B cell (primary cell): ENCODE data around the gene AKT2. TPM values are rescaled to one million over a fixed set of nuclear protein-coding genes. Genes with fewer than 3 reads are reported as not detected.

Source experiments
- ATAC-seq: fragments of 200-7000 bp; cut with Tn5 transposase; one replicate; pipeline ENCODE4 v1.10.0; 2021; ENCODE audit warnings: low read depth, mild to moderate bottlenecking, moderate number of reproducible peaks, moderate library complexity
- CTCF ChIA-PET: fragments of 350-600 bp; sonication (Branson Sonifier 250); formaldehyde crosslinking; loops from one replicate; lab custom pipeline; 2021; ENCODE audit warnings: antibody characterized with exemption, inconsistent platforms; lab: Charles Lee
- POLR2A ChIA-PET: fragments of 350-600 bp; sonication (Branson Sonifier 250); formaldehyde crosslinking; loops from one replicate; lab custom pipeline; 2021; ENCODE audit warnings: antibody characterized with exemption; lab: Charles Lee
- DNase-seq: peaks from one replicate; pipeline ENCODE4 v3.0.0; 2013
- H2AFZ ChIP-seq: 2 replicates; pipeline ENCODE4 v1.6.1; 2012; ENCODE audit warnings: mild to moderate bottlenecking, low read depth, low read length; ENCODE audit not compliant: insufficient read depth, poor library complexity, severe bottlenecking
- H3K27ac ChIP-seq, 2 donors: 1 replicate in 1 of 2; 2 replicates in 1 of 2; pipeline ENCODE4 v1.5.1; 2012 to 2013; ENCODE audit warnings: low read length in 2 of 2, mild to moderate bottlenecking in 2 of 2, moderate library complexity in 1 of 2
- H3K27me3 ChIP-seq, 4 experiments: fragments of 200-600 bp in 1 of 4; sonication (generic) in 1 of 4; replicated peaks in 1 of 4; 1 replicate in 2 of 4; 2 replicates in 2 of 4; pipeline versions ENCODE4 v1.6.1 to v1.7.0; 2013 to 2016; ENCODE audit warnings: low read length in 3 of 4, mild to moderate bottlenecking in 2 of 4, mixed read lengths in 1 of 4, moderate library complexity in 1 of 4; ENCODE audit not compliant: insufficient read depth in 4 of 4, control insufficient read depth in 3 of 4; ENCODE audit errors: control extremely low read depth in 1 of 4
- H3K36me3 ChIP-seq, 2 experiments: replicated peaks in 1 of 2; 1 replicate in 1 of 2; 2 replicates in 1 of 2; pipeline versions ENCODE4 v1.6.1 to v1.7.1; 2013; ENCODE audit warnings: low read length in 1 of 2; ENCODE audit not compliant: insufficient read depth in 2 of 2, control insufficient read depth in 1 of 2; ENCODE audit errors: control extremely low read depth in 1 of 2, extremely low read depth in 1 of 2
- H3K4me1 ChIP-seq, 2 donors: fragments of 200-600 bp in 1 of 2; sonication (generic) in 1 of 2; 1 replicate in 1 of 2; 2 replicates in 1 of 2; pipeline versions ENCODE4 v1.5.1 to v1.6.1; 2013 to 2017; ENCODE audit warnings: low read length in 2 of 2; ENCODE audit not compliant: control insufficient read depth in 2 of 2, insufficient read depth in 2 of 2
- H3K4me2 ChIP-seq: replicated peaks from 2 replicates; pipeline ENCODE3; 2012; ENCODE audit warnings: mild to moderate bottlenecking, low read depth, low read length; ENCODE audit not compliant: poor library complexity, severe bottlenecking
- H3K4me3 ChIP-seq, 5 experiments: fragments of 200-600 bp in 1 of 5; sonication (generic) in 1 of 5; 1 replicate in 3 of 5; 2 replicates in 2 of 5; pipeline versions ENCODE4 v1.5.1 to v1.7.0; 2011 to 2016; ENCODE audit warnings: low read length in 4 of 5, mild to moderate bottlenecking in 4 of 5, low read depth in 2 of 5, control low read depth in 1 of 5, moderate library complexity in 1 of 5; ENCODE audit not compliant: insufficient read depth in 1 of 5; ENCODE audit errors: control extremely low read depth in 1 of 5, extremely low read depth in 1 of 5
- H3K79me2 ChIP-seq: fragments of 200-600 bp; sonication (generic); one replicate; pipeline ENCODE4 v1.6.0; 2016; ENCODE audit warnings: low read length; ENCODE audit not compliant: control insufficient read depth, insufficient read depth
- H3K9ac ChIP-seq: fragments of 200-600 bp; sonication (generic); 2 replicates; pipeline ENCODE4 v1.6.1; 2017; ENCODE audit warnings: mild to moderate bottlenecking, low read length, moderate library complexity
- H3K9me3 ChIP-seq, 3 donors: one replicate each; pipeline versions ENCODE4 v1.6.1 to v1.7.1; 2013; ENCODE audit warnings: low read length in 2 of 3; ENCODE audit not compliant: control insufficient read depth in 2 of 3, insufficient read depth in 1 of 3; ENCODE audit errors: control extremely low read depth in 1 of 3
- H4K20me1 ChIP-seq: 2 replicates; pipeline ENCODE4 v1.6.0; 2012; ENCODE audit warnings: mild to moderate bottlenecking, low read length; ENCODE audit not compliant: insufficient read depth, control insufficient read depth, poor library complexity, severe bottlenecking
- H3K27ac Mint-ChIP-seq: one replicate; pipeline ENCODE4 v1.8.0; 2021; ENCODE audit warnings: mixed read lengths
- H3K27me3 Mint-ChIP-seq: one replicate; pipeline ENCODE4 v1.8.0; 2021; ENCODE audit warnings: mixed read lengths
- H3K4me1 Mint-ChIP-seq: one replicate; pipeline ENCODE4 v1.8.0; 2021; ENCODE audit warnings: mixed read lengths
- H3K4me3 Mint-ChIP-seq: one replicate; pipeline ENCODE4 v1.8.0; 2021; ENCODE audit warnings: mixed read lengths
- H3K9me3 Mint-ChIP-seq: one replicate; pipeline ENCODE4 v1.8.0; 2022; ENCODE audit warnings: mixed read lengths; ENCODE audit not compliant: insufficient read depth
- CTCF ChIP-seq: fragments of 200-600 bp; IDR thresholded peaks from one replicate; pipeline ENCODE4 v1.8.0; 2022; ENCODE audit warnings: antibody characterized with exemption, mild to moderate bottlenecking
- EZH2 ChIP-seq: IDR thresholded peaks from 2 replicates; pipeline ENCODE4 v1.6.1; 2012; ENCODE audit warnings: borderline replicate concordance, low read depth, mild to moderate bottlenecking, moderate library complexity, low read length; ENCODE audit not compliant: insufficient read depth, poor library complexity, severe bottlenecking
- WGBS: methylation state at CpG from one replicate; pipeline ENCODE4 v1.1.5; 2013; ENCODE audit warnings: missing lambda C conversion rate; ENCODE audit not compliant: insufficient coverage; 5-methylcytosine and 5-hydroxymethylcytosine counted together
- intact Hi-C: fragments of 100-400 bp; cut with micrococcal nuclease; formaldehyde crosslinking; loops from one replicate; pipeline ENCODE4 v1.10.0; 2022
- polyA plus RNA-seq: library from polyadenylated mRNA; depleted of rRNA; stranded (reverse); fragments of >200 nt; gene quantifications from 2 replicates; pipeline ENCODE4 v1.2.3, GENCODE V29; 2012
- total RNA-seq, 2 donors: library from RNA; stranded (reverse); fragments of 120-200 nt in 1 of 2; gene quantifications; 1 replicate in 1 of 2; 2 replicates in 1 of 2; pipeline versions ENCODE4 v1.2.3 to v1.2.4, GENCODE V29; 2013 to 2022

The AKT2 gene
- total and polyA plus RNA-seq, 2 donors (not counting 1 experiment from before 2014, with no cell fraction given): 195 to 243 TPM

DNA sequence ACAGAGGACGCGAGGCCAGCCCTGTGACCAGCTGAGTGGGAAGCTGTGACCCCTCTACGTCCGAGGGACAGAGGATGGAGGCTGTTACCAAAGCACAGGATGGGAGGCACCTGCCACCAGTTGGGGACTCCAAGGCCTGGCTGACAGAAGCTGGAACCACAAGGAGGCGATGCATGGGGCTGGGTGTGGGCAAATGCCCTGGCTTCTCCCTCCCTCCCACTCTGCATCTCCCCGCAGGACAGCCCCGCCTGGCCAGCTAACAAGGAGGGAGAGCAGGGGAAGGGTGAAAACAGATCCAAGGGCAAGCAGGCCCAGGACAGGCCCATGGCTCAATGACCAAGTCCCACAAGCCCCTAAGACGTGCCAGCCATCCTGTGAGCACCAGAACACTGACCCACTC lies 28.6 kb downstream of the AKT2 start:
- Mint-ChIP-seq H3K27ac (no peak overlapping the region), H3K27me3 (no peaks in the 10 kb centered on the region), H3K9me3 (no peaks in the 10 kb centered on the region), H3K4me3 (no peak overlapping the region), H3K4me1 (peaks cover 35% of the 10 kb centered on the region)
- DNase-seq (no peak), ATAC-seq (no peak)
- peaks cover 0 to 2% of the 10 kb centered on the region in 2 donors for H3K4me1 ChIP-seq
- H3K27ac ChIP-seq: no peak overlapping the region
- H3K36me3 ChIP-seq: peaks cover 2 to 55% of the 10 kb centered on the region in 2 experiments
- peaks cover 85% of the 10 kb centered on the region for H4K20me1 ChIP-seq
- intact Hi-C loops: no loop called here
- no peak overlapping the region for H3K4me3 ChIP-seq
- ChIA-PET CTCF (interaction anchor here (1.7 kb wide), 1 partner anchor 378 kb away, joined by 5 read pairs; no protein-coding TSS in a partner anchor), POLR2A (no interaction called here)
- TF ChIP-seq EZH2: no peak
- TF ChIP-seq CTCF: no peak
- no peak overlapping the region for H3K4me2 ChIP-seq
- H3K79me2 ChIP-seq: peaks cover 96% of the 10 kb centered on the region
- H2AFZ ChIP-seq: no peak overlapping the region
- no peaks in the 10 kb centered on the region for H3K27me3 ChIP-seq
- 98% methylated on average over 5 of the region's 8 CpGs for WGBS
- no peak overlapping the region for H3K9ac ChIP-seq
- no peaks in the 10 kb centered on the region for H3K9me3 ChIP-seq

DNA sequence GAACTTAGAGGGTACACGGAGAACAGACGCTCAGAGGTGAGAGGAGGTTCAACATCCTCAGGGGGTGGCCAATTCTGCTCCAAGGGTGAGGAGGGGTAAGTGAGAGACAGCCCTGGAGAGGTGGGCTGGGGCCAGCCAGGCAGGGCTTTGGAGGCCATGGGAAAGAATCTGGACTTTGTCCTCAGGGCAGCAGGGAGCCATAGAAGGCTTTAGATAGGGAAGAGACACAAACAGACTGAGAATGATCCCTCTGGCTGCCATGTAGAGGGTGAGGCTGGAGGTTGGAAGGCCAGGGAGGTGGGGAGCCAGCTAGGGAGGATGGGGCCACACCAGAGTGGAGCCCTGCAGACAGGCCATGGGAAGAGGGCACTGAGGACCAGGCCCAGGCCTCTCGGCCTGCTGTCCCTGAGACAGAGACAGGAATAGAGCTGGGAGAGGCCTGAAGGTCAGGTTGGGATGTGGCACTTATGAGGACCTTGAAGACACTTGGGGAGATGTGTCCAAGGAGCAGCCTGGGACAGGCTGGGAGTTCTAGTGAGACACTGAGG lies 29.5 kb downstream of the AKT2 start:
- CTCF ChIA-PET: interaction anchor here (1.7 kb wide), 1 partner anchor 379 kb away, joined by 5 read pairs; no protein-coding TSS in a partner anchor
- H3K4me1 Mint-ChIP-seq: peaks cover 31% of the 10 kb centered on the region
- Histone ChIP-seq H3K4me2 (no peak overlapping the region), H3K36me3 (peaks cover 2 to 58% of the 10 kb centered on the region in 2 experiments), H3K27me3 (no peaks in the 10 kb centered on the region), H3K9me3 (no peaks in the 10 kb centered on the region), H3K9ac (no peak overlapping the region), H3K27ac (no peak overlapping the region), H2AFZ (no peak overlapping the region), H4K20me1 (peaks cover 88% of the 10 kb centered on the region), H3K4me1 (peaks cover 0 to 2% of the 10 kb centered on the region in 2 donors), H3K4me3 (no peak overlapping the region), H3K79me2 (peaks cover 93% of the 10 kb centered on the region)
- H3K27ac Mint-ChIP-seq: no peak overlapping the region
- ATAC-seq (no peak), DNase-seq (no peak)
- POLR2A ChIA-PET: no interaction called here
- H3K4me3 Mint-ChIP-seq: no peak overlapping the region
- no peaks in the 10 kb centered on the region for H3K27me3 Mint-ChIP-seq
- intact Hi-C loops: no loop called here
- no peak for TF ChIP-seq CTCF
- no peak for TF ChIP-seq EZH2
- WGBS: 97% methylated on average over 3 of the region's 3 CpGs
- no peaks in the 10 kb centered on the region for H3K9me3 Mint-ChIP-seq
